Fibroblast of the aortic adventitia (primary cell): ENCODE measurements around the gene WNT3A. TPM values are rescaled to one million over a fixed set of nuclear protein-coding genes. Genes with fewer than 3 reads are reported as not detected.

Experiments
- DNase-seq: peaks from one replicate; pipeline ENCODE4 v3.0.0-alpha.2; 2010; ENCODE audit warnings: low read depth
- H3K4me3 ChIP-seq: 2 replicates; pipeline ENCODE4 v1.5.1; 2011; ENCODE audit warnings: low read depth, mild to moderate bottlenecking, control low read depth, low read length, moderate library complexity
- CTCF ChIP-seq: IDR thresholded peaks from 2 replicates; pipeline ENCODE4 v1.5.1; 2011; ENCODE audit warnings: mild to moderate bottlenecking, low read length, control low read depth, inconsistent platforms; ENCODE audit not compliant: insufficient read depth
- total RNA-seq: library from RNA; depleted of rRNA; stranded (reverse); fragments of >200 nt; gene quantifications from 2 replicates; pipeline ENCODE4 v1.2.3, GENCODE V29; 2012; ENCODE audit warnings: low replicate concordance

The WNT3A gene
- total RNA-seq, 1 donor = not detected

- no peak for DNase-seq
- TF ChIP-seq CTCF = no peak
- no peak overlapping the region for H3K4me3 ChIP-seq
Measured at GRCh38 chr1:228104526-228105269, 97.9 kb downstream of the WNT3A start.

GRCh38 chr1:228105270-228105995 is 98.6 kb downstream of the WNT3A start:
- no peak for TF ChIP-seq CTCF
- H3K4me3 ChIP-seq = no peak overlapping the region
- no peak for DNase-seq

- no peak for DNase-seq
Measured at GRCh38 chr1:228105996-228106799, 99.4 kb downstream of the WNT3A start.

GRCh38 chr1:228106800-228107054 is 99.9 kb downstream of the WNT3A start:
- no peak for DNase-seq
- no peak for TF ChIP-seq CTCF
- H3K4me3 ChIP-seq = no peak overlapping the region

More at GRCh38 chr1:228105996-228106799, 99.4 kb downstream of the WNT3A start:
- H3K4me3 ChIP-seq = no peak overlapping the region
- TF ChIP-seq CTCF = no peak

- no peak for DNase-seq
- no peak for TF ChIP-seq CTCF
- no peak overlapping the region for H3K4me3 ChIP-seq
Measured at GRCh38 chr1:228107636-228108035, 100.8 kb downstream of the WNT3A start.

GRCh38 chr1:228108055-228108690 is 101.4 kb downstream of the WNT3A start:
- no peak for TF ChIP-seq CTCF
- peak overlapping the region; percentile 98 for H3K4me3 ChIP-seq
- DNase-seq = no peak
